Left ventricle myocardium inferior (tissue), 1 donor: ENCODE measurements around the gene TRAK1. TPM values are rescaled to one million over a fixed set of nuclear protein-coding genes. Genes with fewer than 3 reads are reported as not detected.

ENCODE experiments used
- DNase-seq: peaks from one replicate; pipeline ENCODE4 v3.0.0-alpha.2; 2020
- H3K27ac ChIP-seq: fragments of 200-600 bp; replicated peaks from 2 replicates; pipeline ENCODE4 v1.8.0; 2021
- H3K27me3 ChIP-seq: fragments of 200-600 bp; 2 replicates; pipeline ENCODE4 v1.8.0; 2021; ENCODE audit warnings: low read depth
- H3K36me3 ChIP-seq: fragments of 200-600 bp; 2 replicates; pipeline ENCODE4 v1.8.0; 2021
- H3K4me1 ChIP-seq: fragments of 200-600 bp; 2 replicates; pipeline ENCODE4 v1.8.0; 2021
- H3K4me3 ChIP-seq: fragments of 200-600 bp; 2 replicates; pipeline ENCODE4 v1.8.0; 2021; ENCODE audit warnings: mild to moderate bottlenecking, moderate library complexity
- H3K9me3 ChIP-seq: fragments of 200-600 bp; replicated peaks from 2 replicates; pipeline ENCODE4 v1.8.0; 2021
- intact Hi-C: fragments of 100-400 bp; cut with micrococcal nuclease; formaldehyde crosslinking; loops from one replicate; pipeline ENCODE4 v1.11.0; 2022
- total RNA-seq: library from RNA; stranded (reverse); fragmentation: NEBNext Ultra II Directional; extraction: Animal tissue kit (Norgen Biotek cat#: 25700); gene quantifications from one replicate; pipeline ENCODE4 v1.2.1, GENCODE V29; 2021
- TF ChIP-seq, protein P1 (sequence below): fragments of 200-600 bp; IDR thresholded peaks from 2 replicates; pipeline ENCODE4 v1.8.0; 2021; ENCODE audit warnings: antibody characterized with exemption, mild to moderate bottlenecking, borderline replicate concordance
- donor health status: DM: no; HTN: yes; CAD: no; lungs with severe emphysema.

The TRAK1 gene
- total RNA-seq, 1 donor from 2014 or later, result 264 TPM

DNA sequence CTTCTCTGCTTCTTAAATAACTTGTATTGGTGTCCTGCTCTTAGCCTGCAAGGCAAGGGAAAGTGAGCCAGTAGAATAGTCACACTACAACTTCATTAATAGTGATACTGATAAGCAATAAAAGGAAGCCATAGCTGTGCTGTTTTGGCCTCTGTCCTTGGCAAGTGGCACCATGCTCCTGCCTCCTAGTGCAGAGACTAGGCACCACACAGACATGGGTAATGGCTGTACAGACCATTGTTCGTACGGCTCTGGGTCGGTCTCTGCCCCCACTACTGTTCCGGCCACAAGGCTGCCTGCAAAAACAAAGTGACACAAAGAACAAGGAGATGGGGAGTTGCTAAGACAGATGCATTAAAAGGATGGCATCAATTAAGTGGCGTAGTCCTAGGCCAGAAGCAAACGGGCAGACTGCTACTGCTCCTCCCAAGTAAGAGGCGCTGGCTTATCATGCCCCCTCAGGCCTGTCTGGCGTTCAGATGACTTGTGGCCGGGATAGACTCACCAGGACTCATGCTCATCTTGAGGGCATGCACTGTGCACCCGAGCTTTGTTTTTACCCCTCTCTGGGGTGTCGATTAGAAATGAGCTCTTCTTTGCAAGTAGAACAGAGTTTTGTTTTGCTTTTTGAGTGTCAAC lies 75.6 kb downstream of the TRAK1 start:
- no peaks in the 10 kb centered on the region for H3K27me3 ChIP-seq
- peak overlapping the region; percentile 66 for H3K27ac ChIP-seq
- no peaks in the 10 kb centered on the region for H3K9me3 ChIP-seq
- TF ChIP-seq, protein P1, sequence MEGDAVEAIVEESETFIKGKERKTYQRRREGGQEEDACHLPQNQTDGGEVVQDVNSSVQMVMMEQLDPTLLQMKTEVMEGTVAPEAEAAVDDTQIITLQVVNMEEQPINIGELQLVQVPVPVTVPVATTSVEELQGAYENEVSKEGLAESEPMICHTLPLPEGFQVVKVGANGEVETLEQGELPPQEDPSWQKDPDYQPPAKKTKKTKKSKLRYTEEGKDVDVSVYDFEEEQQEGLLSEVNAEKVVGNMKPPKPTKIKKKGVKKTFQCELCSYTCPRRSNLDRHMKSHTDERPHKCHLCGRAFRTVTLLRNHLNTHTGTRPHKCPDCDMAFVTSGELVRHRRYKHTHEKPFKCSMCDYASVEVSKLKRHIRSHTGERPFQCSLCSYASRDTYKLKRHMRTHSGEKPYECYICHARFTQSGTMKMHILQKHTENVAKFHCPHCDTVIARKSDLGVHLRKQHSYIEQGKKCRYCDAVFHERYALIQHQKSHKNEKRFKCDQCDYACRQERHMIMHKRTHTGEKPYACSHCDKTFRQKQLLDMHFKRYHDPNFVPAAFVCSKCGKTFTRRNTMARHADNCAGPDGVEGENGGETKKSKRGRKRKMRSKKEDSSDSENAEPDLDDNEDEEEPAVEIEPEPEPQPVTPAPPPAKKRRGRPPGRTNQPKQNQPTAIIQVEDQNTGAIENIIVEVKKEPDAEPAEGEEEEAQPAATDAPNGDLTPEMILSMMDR, result peak; percentile 49
- H3K4me1 ChIP-seq, result peaks cover 100% of the 10 kb centered on the region
- no peak overlapping the region for H3K4me3 ChIP-seq
- no peak for DNase-seq
- intact Hi-C loops, result no loop called here
- H3K36me3 ChIP-seq, result no peaks in the 10 kb centered on the region

DNA sequence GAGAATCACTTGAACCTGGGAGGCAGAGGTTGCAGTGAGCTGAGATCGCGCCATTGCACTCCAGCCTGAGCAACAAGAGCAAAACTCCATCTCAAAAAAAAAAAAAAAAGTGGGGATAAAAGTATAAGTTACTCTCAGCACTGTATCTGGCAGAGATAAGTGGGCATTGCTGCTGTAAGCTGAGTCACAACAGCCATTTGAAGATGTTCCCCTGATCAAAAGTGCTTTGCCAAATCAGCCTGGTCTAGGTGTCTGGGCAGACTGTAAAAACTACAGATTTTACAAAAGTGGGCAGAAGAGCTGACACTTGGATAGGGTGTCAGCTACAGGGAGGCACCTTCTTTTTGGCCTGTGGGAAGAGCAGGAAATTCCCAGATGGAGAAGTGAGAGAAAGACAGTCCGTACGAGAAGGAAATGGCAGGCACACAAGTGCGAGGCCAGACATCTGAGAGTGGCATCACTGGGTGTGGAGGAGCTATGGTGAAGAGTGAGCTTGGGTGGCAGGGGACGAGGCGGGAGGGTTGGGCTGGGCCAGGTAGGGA lies 78.5 kb downstream of the TRAK1 start:
- TF ChIP-seq, protein P1, result no peak
- peak overlapping the region; percentile 25 for H3K27ac ChIP-seq
- H3K4me3 ChIP-seq, result no peak overlapping the region
- DNase-seq, result no peak
- H3K36me3 ChIP-seq, result no peaks in the 10 kb centered on the region
- no peaks in the 10 kb centered on the region for H3K27me3 ChIP-seq
- no peaks in the 10 kb centered on the region for H3K9me3 ChIP-seq
- peaks cover 100% of the 10 kb centered on the region for H3K4me1 ChIP-seq
- intact Hi-C loops, result no loop called here

DNA sequence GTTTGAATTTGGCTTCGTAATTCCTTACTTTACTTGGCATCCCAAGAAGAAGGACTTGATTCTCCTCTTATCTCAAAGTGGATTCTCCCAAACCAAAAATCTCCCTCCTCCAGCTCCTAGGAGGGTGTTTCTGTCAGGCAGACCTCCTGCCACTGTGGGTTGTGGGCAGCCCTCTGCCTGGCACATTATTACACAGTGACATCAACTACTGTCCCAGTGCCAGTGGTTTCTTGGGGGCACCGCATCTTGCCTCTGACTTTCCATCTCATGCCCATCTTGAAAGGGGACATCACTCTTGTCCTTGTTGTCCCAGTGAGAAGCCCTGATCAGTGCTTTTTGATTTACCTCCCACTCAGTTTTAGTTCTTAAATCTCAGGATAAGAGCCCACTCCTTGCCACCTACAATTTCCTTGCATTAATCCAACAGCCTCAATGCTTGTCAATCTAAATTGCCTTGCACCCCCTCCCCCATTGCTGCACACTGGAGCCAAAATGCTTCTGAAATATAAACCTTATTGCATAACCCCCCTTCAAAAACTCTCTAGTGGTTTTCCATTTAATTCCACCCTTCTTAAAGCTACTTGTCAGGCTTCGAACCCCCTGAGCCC lies 81.0 kb downstream of the TRAK1 start:
- Histone ChIP-seq H3K27ac (peak overlapping the region; percentile 14), H3K9me3 (no peaks in the 10 kb centered on the region), H3K27me3 (no peaks in the 10 kb centered on the region), H3K4me3 (no peak overlapping the region), H3K4me1 (peaks cover 100% of the 10 kb centered on the region), H3K36me3 (no peaks in the 10 kb centered on the region)
- intact Hi-C loops, result no loop called here
- no peak for DNase-seq
- TF ChIP-seq, protein P1, result no peak

DNA sequence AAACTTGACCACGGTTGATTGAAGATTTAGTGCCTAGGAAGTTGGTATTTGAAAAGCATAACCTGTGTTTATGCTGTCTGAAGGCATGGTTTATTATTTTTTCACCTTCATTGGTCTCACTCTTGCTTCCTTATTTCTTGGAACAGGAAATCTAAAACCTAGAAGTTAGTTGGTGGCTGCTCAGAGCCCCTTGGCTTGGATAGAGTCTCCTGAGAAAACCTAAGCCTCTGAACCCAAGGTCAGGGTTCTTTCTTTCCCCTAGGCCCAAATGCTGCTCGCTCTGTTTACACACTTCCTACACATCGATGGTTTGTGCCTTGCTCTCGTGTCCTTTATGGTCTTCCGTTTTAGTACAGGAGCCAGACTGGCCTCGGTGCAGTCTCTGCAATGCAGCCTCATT lies 82.2 kb downstream of the TRAK1 start:
- H3K27ac ChIP-seq, result peak overlapping the region; percentile 27
- no peak for DNase-seq
- TF ChIP-seq, protein P1, result no peak
- no peaks in the 10 kb centered on the region for H3K9me3 ChIP-seq
- H3K36me3 ChIP-seq, result peaks cover 5% of the 10 kb centered on the region
- peaks cover 100% of the 10 kb centered on the region for H3K4me1 ChIP-seq
- no peak overlapping the region for H3K4me3 ChIP-seq
- H3K27me3 ChIP-seq, result no peaks in the 10 kb centered on the region
- intact Hi-C loops, result no loop called here

DNA sequence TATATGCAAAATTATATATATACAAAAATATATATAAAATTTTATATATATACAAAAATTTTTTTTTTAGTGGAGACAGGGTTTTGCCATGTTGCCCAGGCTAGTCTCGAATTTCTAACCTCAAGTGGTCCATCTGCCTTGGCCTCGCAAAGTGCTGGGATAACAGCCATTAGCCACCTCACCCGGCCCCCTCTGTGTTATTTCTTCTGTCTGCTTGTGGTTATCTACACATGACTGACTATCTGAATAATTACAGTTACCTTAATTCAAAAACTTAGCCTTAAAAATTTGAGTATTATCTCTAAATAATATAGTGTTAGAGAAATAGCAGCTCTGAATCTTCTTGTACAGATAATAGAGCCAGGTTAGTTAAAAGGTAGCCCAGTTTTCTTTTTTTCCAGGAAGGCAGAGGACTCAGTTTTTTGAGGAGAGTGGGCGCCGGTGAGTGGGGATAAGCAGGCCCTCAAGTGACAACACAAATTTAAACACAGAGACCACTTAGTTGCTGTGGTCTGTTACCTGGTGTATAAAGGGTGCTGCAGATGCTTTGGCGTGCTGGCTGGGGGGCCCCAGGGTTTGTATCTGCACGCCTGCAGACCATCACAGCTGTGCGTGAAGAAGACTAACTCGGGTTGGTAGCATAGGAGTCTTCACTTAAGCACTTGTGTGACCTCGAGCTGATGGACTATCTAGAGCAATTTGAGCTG lies 83.7 kb downstream of the TRAK1 start:
- intact Hi-C loops, result no loop called here
- no peak overlapping the region for H3K4me3 ChIP-seq
- TF ChIP-seq, protein P1, result no peak
- peak overlapping the region; percentile 38 for H3K27ac ChIP-seq
- H3K36me3 ChIP-seq, result peaks cover 11% of the 10 kb centered on the region
- no peaks in the 10 kb centered on the region for H3K9me3 ChIP-seq
- no peak for DNase-seq
- no peaks in the 10 kb centered on the region for H3K27me3 ChIP-seq
- peaks cover 100% of the 10 kb centered on the region for H3K4me1 ChIP-seq
